ENCODE data around the gene ATL1.

ATL1 gene

DNA sequence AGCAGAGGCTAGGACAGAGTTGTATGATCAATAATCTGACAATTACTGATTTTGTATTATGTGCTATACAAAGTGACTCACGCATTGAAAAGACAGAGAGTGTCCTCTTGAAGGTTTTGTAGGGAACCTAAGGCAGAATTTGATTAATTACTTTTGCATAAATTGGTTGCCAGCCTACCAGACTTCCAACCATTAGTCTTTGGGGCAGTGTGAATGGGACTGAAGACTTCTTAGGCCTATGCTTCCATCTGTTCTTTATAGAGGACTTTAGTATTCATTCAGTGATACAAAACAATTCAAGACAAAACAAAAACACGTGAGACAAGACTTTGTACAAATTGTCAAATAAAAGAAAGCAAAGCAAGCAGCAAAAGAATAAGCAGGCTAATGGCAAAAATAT, 46.5 kb downstream of the ATL1 start:
- H3F3A ChIP-seq (ENCODE audit: low read depth): no peaks in the 10 kb centered on the region
- H3K27me3 ChIP-seq (ENCODE audit: insufficient read depth, low read length, poor library complexity, severe bottlenecking): no peaks in the 10 kb centered on the region
- TF ChIP-seq, protein P1, sequence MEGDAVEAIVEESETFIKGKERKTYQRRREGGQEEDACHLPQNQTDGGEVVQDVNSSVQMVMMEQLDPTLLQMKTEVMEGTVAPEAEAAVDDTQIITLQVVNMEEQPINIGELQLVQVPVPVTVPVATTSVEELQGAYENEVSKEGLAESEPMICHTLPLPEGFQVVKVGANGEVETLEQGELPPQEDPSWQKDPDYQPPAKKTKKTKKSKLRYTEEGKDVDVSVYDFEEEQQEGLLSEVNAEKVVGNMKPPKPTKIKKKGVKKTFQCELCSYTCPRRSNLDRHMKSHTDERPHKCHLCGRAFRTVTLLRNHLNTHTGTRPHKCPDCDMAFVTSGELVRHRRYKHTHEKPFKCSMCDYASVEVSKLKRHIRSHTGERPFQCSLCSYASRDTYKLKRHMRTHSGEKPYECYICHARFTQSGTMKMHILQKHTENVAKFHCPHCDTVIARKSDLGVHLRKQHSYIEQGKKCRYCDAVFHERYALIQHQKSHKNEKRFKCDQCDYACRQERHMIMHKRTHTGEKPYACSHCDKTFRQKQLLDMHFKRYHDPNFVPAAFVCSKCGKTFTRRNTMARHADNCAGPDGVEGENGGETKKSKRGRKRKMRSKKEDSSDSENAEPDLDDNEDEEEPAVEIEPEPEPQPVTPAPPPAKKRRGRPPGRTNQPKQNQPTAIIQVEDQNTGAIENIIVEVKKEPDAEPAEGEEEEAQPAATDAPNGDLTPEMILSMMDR (conservative IDR thresholded peaks at IDR 0.05; ENCODE audit: low read length): no peak
- TF ChIP-seq EZH2phosphoT487 (IDR thresholded peaks at IDR 0.05; ENCODE audit: borderline replicate concordance): no peak
- H3K79me2 ChIP-seq (ENCODE audit: insufficient read depth, low read length): no peaks in the 10 kb centered on the region
- H3K4me1 ChIP-seq (ENCODE audit: insufficient read depth, low read length, poor library complexity, severe bottlenecking): no peaks in the 10 kb centered on the region
- H2AFZ ChIP-seq (ENCODE audit: low read length): no peak overlapping the region
- H3K9me3 ChIP-seq (ENCODE audit: insufficient read depth, low read depth, low read length): no peaks in the 10 kb centered on the region
- no peaks in the 10 kb centered on the region for H3K9me2 ChIP-seq (replicated peaks; ENCODE audit: low read depth, low read length)
- no peaks in the 10 kb centered on the region for H4K20me1 ChIP-seq (ENCODE audit: insufficient read depth, low read length, poor library complexity, severe bottlenecking)
- no peaks in the 10 kb centered on the region for H3K36me3 ChIP-seq (ENCODE audit: insufficient read depth, low read length)
- no peak overlapping the region for H3K4me3 ChIP-seq (ENCODE audit: low read length, poor library complexity, severe bottlenecking)
- no peak overlapping the region for H3K9ac ChIP-seq (ENCODE audit: low read depth, low read length, poor library complexity, severe bottlenecking)
- H3K4me2 ChIP-seq (ENCODE audit: low read depth, low read length, poor library complexity, severe bottlenecking): no peak overlapping the region

DNA sequence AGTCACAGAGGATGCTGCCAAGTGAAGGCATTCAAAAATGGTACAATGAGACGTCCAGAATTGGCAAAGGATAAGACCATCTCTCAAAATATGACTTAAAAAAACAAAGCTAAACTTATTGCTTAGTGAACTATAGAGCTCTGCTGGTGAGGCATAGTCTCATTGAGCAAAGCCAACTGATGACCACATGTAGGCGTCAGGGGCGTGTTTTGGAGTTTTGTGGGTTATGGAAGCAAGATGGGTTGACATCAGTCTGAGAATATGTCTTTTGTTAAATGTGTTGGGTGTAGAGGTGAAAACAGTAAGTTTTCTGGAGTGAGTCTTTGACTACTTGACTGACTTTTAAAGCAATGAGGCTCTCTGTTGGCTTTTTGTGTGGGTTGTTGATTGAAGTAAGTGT, 47.2 kb downstream of the ATL1 start:
- Histone ChIP-seq H3K9ac (ENCODE audit: low read depth, low read length, poor library complexity, severe bottlenecking) (no peak overlapping the region), H3K79me2 (ENCODE audit: insufficient read depth, low read length) (no peaks in the 10 kb centered on the region), H3K4me1 (ENCODE audit: insufficient read depth, low read length, poor library complexity, severe bottlenecking) (no peaks in the 10 kb centered on the region), H3K4me2 (ENCODE audit: low read depth, low read length, poor library complexity, severe bottlenecking) (no peak overlapping the region), H3K27me3 (ENCODE audit: insufficient read depth, low read length, poor library complexity, severe bottlenecking) (no peaks in the 10 kb centered on the region), H3K36me3 (ENCODE audit: insufficient read depth, low read length) (no peaks in the 10 kb centered on the region), H2AFZ (ENCODE audit: low read length) (no peak overlapping the region), H3F3A (ENCODE audit: low read depth) (no peaks in the 10 kb centered on the region), H3K9me2 (replicated peaks; ENCODE audit: low read depth, low read length) (no peaks in the 10 kb centered on the region), H4K20me1 (ENCODE audit: insufficient read depth, low read length, poor library complexity, severe bottlenecking) (no peaks in the 10 kb centered on the region), H3K9me3 (ENCODE audit: insufficient read depth, low read depth, low read length) (no peaks in the 10 kb centered on the region), H3K4me3 (ENCODE audit: low read length, poor library complexity, severe bottlenecking) (no peak overlapping the region)
- TF ChIP-seq, protein P1 (conservative IDR thresholded peaks at IDR 0.05; ENCODE audit: low read length): no peak
- no peak for TF ChIP-seq EZH2phosphoT487 (IDR thresholded peaks at IDR 0.05; ENCODE audit: borderline replicate concordance)

DNA sequence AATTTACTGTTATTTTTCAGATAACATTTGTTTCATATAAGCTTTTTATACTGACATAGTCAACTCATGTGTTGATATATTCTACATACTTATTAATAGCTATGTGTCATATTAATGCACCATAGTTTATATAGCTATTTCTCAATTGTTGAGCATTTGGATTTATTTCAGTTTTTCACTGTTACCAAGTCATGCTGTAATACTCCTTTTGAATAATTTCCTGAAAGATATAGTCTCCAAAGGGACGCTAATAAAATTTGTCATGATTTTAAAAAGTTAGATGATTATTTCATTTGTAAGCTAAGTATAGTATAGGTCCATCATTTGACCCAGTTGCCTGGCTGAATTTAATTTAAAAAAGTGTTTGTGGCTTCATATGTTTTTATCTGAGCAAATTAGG, 47.8 kb downstream of the ATL1 start:
- no peak overlapping the region for H3K4me3 ChIP-seq (ENCODE audit: low read length, poor library complexity, severe bottlenecking)
- no peaks in the 10 kb centered on the region for H4K20me1 ChIP-seq (ENCODE audit: insufficient read depth, low read length, poor library complexity, severe bottlenecking)
- H3K9me3 ChIP-seq (ENCODE audit: insufficient read depth, low read depth, low read length): no peaks in the 10 kb centered on the region
- no peak overlapping the region for H3K4me2 ChIP-seq (ENCODE audit: low read depth, low read length, poor library complexity, severe bottlenecking)
- no peak overlapping the region for H2AFZ ChIP-seq (ENCODE audit: low read length)
- H3K9ac ChIP-seq (ENCODE audit: low read depth, low read length, poor library complexity, severe bottlenecking): no peak overlapping the region
- no peaks in the 10 kb centered on the region for H3K4me1 ChIP-seq (ENCODE audit: insufficient read depth, low read length, poor library complexity, severe bottlenecking)
- H3K36me3 ChIP-seq (ENCODE audit: insufficient read depth, low read length): no peaks in the 10 kb centered on the region
- TF ChIP-seq EZH2phosphoT487 (IDR thresholded peaks at IDR 0.05; ENCODE audit: borderline replicate concordance): no peak
- TF ChIP-seq, protein P1 (conservative IDR thresholded peaks at IDR 0.05; ENCODE audit: low read length): no peak
- H3K27me3 ChIP-seq (ENCODE audit: insufficient read depth, low read length, poor library complexity, severe bottlenecking): no peaks in the 10 kb centered on the region
- H3K9me2 ChIP-seq (replicated peaks; ENCODE audit: low read depth, low read length): no peaks in the 10 kb centered on the region
- H3F3A ChIP-seq (ENCODE audit: low read depth): no peaks in the 10 kb centered on the region
- H3K79me2 ChIP-seq (ENCODE audit: insufficient read depth, low read length): no peaks in the 10 kb centered on the region
